Activated CD8-positive, alpha-beta memory T cell treated with anti-CD3 and anti-CD28 coated beads for 4 hours (primary cell): ENCODE data around the gene GRIFIN.
"Not testable (repeated sequence)": the region's sequence is repeated elsewhere in the genome, so short reads cannot be mapped to it uniquely, and the experiment has no call there.

Source experiments
- DNase-seq, 2 donors: peaks; one replicate each; pipeline ENCODE4 v3.0.0-alpha.2; 2020; ENCODE audit warnings: low read depth in 2 of 2

Gene GRIFIN

DNA sequence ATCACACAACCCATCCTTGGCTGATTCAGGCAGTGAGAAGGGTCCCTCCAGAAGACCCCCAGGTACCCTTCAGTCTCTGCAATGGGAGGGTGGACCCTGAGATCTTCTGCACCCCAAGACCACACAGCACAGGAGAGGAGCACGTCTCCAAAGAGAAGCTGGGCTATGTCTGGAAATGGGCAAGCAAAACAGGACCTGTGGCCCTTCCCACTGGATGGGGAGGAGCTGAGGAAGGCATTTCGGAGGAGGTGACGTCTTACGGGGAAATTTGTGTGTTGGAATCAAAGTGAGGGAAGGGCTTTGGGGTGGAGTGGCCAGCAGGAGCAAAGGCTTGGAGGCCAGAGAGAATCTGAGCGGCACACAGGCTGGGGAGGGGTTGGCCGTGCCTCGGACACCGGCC lies 16.5 kb downstream of the GRIFIN start:
- no peak for DNase-seq

- not testable (repeated sequence) for DNase-seq
Observed at GRCh38 chr7:2453849-2454248, 22.3 kb downstream of the GRIFIN start.

GRCh38 chr7:2452643-2453270 lies 23.4 kb downstream of the GRIFIN start:
- no peak for DNase-seq

GRCh38 chr7:2452074-2452507 lies 24.1 kb downstream of the GRIFIN start:
- no peak for DNase-seq

DNA sequence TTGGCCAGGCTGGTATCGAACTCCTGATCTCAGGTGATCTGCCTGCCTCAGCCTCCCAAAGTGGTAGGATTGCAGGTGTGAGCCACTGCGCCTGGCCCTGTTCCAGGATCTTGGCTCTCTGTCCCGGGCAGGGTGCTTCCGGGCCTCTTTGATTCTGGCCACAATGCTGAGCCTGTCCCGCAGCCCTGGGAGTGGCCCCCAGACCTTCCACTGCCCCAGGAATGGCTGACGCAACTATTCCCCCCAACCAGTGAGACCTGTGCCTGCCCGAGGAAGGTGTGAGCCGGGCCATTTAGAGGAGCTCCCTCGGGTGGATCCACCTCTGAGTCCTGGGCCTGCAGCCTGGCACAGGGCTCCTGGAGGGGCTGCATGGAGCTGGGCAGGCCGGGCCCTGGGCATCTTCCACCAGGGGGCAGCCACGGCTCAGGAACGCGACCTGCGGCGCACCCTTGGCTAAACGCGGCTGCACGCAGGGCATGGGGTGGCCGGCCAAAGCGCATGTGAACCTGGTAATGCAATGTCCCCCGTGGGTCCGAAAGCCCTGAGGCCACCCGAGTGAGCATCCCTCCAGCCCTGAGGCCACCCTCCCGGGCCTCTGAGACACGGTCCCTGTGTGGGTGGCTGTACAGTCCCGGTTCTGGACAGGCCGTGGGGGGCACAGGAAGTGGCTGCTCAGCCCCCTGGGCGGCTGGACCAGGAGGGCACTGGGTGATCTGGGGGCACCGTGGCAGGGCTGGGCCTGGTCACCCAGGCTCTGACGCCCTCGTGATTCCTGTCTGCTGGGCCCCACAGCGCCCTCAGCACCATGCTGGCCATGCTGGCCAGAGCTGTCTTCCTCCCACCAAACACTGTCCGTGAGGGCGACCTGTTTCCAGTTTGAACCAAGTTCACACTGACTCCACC lies 24.8 kb downstream of the GRIFIN start:
- DNase-seq: peak; percentile 51 to 62

- DNase-seq: no peak
Observed at GRCh38 chr7:2450198-2451107, 25.7 kb downstream of the GRIFIN start.

- no peak for DNase-seq
Observed at GRCh38 chr7:2446676-2447075, 29.5 kb downstream of the GRIFIN start.

DNA sequence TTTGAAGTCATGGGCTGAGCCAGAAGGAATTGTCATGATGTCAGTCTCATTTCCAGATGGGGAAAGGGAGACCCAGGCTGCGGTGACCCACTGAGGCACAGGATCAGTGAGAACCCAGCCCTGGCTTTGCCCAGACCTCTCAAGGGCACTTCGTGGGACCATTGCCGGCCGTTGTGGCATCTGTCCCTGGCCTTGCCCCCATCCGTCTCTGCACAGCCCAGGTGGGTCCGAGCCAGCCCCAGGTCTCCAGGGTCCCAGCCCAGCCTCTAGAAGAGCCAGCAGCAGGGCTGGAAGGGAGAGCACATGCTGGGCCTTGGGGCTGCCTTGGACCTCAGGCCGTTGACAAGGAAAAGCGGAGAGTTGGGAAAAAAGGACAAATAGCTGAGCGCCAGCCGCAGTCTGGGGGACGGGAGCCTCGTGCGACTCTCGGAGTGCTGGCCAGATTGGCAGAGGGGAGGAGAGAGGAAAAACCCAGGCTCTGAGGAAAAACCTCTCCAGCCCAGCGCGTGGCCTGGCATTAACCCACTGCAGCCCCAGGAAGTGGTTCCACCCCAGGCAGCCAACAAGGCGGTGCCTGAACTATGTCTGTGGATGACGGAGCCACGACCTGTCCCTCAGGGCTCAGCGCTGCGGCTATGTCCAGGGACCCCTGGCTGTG lies 30.2 kb downstream of the GRIFIN start:
- DNase-seq: no peak

GRCh38 chr7:2445047-2445446 lies 31.2 kb downstream of the GRIFIN start:
- no peak for DNase-seq

DNA sequence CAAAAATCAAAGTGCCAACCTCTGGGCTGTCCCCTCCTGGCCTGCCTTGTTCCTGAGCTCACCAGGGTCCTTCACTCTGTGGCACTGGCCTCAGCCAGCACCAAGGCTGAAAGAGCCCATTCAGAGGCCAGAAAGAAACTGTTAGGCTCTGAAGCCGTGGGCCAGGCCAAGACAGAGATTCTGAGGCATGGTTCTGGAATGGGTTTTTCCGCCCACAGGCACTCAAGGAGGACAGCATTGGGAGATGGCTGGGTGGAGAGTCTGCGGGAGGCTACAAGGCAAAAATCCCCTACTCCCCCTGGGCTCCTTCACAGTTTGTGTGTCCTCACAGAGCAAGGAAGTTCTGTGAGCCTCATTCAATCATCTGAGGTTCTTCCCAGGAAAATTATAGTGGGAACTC lies 31.7 kb downstream of the GRIFIN start:
- DNase-seq: no peak

DNA sequence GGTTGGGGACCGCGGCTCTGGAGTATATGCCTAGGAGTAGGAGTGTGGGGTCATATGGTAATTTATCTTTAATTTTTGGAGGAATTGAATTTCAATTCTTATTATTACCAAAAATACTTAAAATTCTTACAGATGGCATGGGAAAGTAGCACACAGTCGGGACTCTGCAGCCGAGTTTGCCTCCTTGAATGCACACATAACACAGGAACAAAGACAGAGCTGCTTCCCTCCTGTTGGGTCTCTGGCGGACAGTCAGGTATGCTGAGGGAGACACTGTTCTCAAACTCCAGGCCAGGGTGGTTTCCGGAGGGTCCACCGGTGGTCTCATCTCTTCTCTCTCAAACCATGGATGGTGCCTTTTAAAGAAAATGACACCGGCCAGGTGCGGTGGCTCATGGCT lies 32.7 kb downstream of the GRIFIN start:
- DNase-seq: no peak

GRCh38 chr7:2441430-2442058 lies 34.7 kb downstream of the GRIFIN start:
- no peak for DNase-seq

DNA sequence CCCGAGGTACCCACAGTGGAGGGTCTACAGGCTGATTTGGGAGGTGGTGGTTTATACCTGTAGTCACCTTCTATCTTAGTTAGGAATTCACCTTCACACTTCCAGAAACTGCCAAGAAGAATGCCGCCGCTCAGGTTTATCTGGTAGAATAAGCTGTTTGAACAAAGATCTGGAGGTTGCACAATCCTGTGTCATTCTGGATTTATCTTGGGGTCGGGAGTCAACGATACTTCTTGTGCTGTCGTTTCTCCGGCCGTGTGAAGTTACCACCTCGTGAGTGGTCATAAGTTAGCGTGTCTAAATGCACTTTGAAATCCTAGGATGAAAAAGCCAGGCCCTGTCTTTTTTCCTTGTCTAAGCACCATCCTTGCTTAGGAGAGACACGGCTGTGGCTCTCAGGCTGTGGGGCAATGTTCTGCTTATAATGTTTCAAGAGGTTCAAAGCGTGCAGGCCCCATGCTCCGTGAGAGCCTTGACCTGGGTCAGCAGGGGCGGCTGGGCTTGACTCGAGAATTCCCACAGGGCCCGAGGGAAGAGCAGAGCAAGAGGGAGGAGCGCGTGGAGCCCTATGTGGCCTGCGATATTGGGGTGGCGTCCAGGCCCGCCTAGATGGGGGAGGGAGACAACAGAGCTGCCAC lies 35.5 kb downstream of the GRIFIN start:
- no peak for DNase-seq

- DNase-seq: no peak
Observed at GRCh38 chr7:2438775-2439174, 37.4 kb downstream of the GRIFIN start.

DNA sequence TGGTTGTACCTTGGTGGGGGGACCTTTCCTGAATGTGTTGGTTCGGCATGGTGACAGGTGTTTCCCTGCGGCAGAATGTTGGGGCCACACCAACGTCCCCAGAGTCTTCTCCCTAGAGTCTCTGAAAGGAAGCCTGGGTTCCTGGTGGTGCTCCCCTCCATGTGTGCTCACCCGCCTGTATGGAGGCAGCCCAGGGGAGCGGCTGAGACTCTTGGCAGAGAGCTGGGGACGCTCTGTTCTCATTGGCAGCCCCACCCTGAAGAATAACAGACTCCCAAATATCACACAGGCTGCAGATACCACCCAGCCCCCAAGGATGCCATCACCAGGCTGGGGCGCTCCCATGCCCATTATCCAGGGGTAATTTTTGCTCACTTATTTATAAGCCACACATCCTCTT lies 38.0 kb downstream of the GRIFIN start:
- DNase-seq: no peak

GRCh38 chr7:2437537-2438148 lies 38.6 kb downstream of the GRIFIN start:
- no peak for DNase-seq

DNA sequence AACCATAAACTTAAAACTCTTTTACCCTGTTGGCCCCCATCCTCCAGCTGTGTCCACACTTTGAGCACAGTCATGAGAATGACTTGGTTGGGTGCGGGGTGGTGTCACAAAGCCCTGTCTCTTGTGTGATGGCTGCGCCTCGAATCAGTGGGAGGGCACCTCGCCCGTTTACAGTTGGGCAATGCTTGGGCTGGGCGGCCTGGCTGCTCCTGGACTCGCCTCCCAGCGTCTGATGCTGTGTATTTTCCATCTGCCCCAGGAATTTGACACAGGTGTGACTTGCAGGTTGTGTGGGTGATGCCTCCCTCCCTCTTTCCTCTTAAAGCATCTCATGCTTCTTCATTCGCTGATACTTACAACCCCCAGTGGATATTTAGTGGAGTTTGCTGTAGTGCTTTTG lies 39.1 kb downstream of the GRIFIN start:
- no peak for DNase-seq

DNA sequence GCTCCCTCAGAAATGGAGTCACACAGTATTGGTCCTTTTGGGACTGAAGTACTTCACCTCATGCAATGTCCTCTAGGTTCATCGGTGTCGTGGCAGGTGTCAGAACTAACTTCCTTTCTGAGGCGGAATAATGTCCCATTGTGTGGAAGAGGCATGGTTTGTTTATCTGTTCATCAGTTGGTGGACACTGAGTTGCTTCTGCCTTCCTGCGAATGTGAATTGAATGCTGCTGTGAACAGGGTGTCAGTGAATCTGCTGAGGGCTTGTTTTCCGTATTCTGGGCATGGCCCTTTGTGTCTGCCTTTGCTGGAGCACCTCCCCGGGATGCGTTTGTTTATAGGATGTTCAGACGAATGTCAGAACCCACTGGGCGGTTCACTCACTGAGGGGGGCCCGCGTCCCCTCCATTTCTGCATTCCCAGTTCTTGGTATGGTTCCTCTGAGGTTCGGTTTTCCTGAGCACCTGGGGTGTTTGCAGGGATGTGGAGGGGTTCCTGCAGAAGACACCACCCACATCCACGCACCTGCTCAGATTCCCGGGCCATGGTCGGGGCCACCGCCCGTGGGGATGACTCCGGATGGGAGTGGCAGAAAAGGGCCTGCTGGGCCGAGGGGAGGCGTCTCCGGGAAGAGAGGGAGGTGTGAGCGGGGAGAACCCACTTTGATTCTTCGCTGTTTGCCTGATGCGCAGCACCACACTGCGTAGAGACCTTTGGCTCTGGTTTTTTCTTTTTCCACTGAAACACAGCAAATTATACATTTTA lies 39.7 kb downstream of the GRIFIN start:
- no peak for DNase-seq

GRCh38 chr7:2435146-2435545 lies 41.1 kb downstream of the GRIFIN start:
- no peak for DNase-seq
